SK-N-SH (cell line): Measurements from ENCODE around the gene C17orf114.
A peak's percentile ranks its signal among the peaks of the same experiment; 100 is the strongest.

ENCODE experiments used
- CTCF ChIA-PET: fragments of 300-600, 350-600 bp; formaldehyde crosslinking; extraction: SDS; loops from one replicate; lab custom pipeline; 2021; lab: Yijun Ruan, JAX
- POLR2A ChIA-PET: fragments of 350-600 bp; sonication (Branson Sonifier 250); formaldehyde crosslinking; extraction: SDS; loops from one replicate; lab custom pipeline; 2020; ENCODE audit warnings: antibody characterized with exemption, inconsistent platforms; lab: Yijun Ruan, JAX
- DNase-seq: peaks from one replicate; pipeline ENCODE4 v3.0.0; 2012
- H2AFZ ChIP-seq: fragments of 200-600 bp; sonication (generic); 2 replicates; pipeline ENCODE4 v1.8.1; 2016; ENCODE audit warnings: antibody characterized with exemption, mild to moderate bottlenecking, low read depth
- H3F3A ChIP-seq: fragments of 200-600 bp; sonication (generic); replicated peaks from 2 replicates; pipeline ENCODE3; 2016; ENCODE audit warnings: antibody characterized with exemption, mild to moderate bottlenecking; ENCODE audit not compliant: insufficient read depth
- H3K27ac ChIP-seq, 2 experiments: fragments of 200-500 bp in 1 of 2; fragments of 200-600 bp in 1 of 2; sonication (Bioruptor generic) in 1 of 2; sonication (generic), shearing (Covaris generic) in 1 of 2; 2 replicates each; pipeline versions ENCODE4 v1.5.1 to v1.6.1; 2014 to 2016; ENCODE audit warnings: low read depth in 2 of 2, inconsistent platforms in 1 of 2, low read length in 1 of 2, mild to moderate bottlenecking in 1 of 2, mixed read lengths in 1 of 2
- H3K27me3 ChIP-seq: fragments of 200-600 bp; sonication (generic), shearing (Covaris generic); 2 replicates; pipeline ENCODE4 v1.6.1; 2016; ENCODE audit warnings: mixed run types; ENCODE audit not compliant: insufficient read depth
- H3K36me3 ChIP-seq, 2 experiments: fragments of 200-500 bp in 1 of 2; fragments of 200-600 bp in 1 of 2; sonication (Bioruptor generic) in 1 of 2; sonication (generic) in 1 of 2; replicated peaks in 1 of 2; 2 replicates each; pipeline versions ENCODE3 to v1.5.1; 2014 to 2016; ENCODE audit warnings: low read length in 1 of 2, mild to moderate bottlenecking in 1 of 2; ENCODE audit not compliant: insufficient read depth in 2 of 2, control insufficient read depth in 1 of 2
- H3K4me1 ChIP-seq, 2 experiments: fragments of 200-500 bp in 1 of 2; fragments of 200-600 bp in 1 of 2; sonication (Bioruptor generic) in 1 of 2; sonication (generic), shearing (Covaris generic) in 1 of 2; 2 replicates each; pipeline versions ENCODE4 v1.5.1 to v1.6.1; 2014 to 2016; ENCODE audit warnings: low read depth in 1 of 2, low read length in 1 of 2, mixed run types in 1 of 2; ENCODE audit not compliant: insufficient read depth in 2 of 2, control insufficient read depth in 1 of 2
- H3K4me2 ChIP-seq: fragments of 200-600 bp; sonication (generic), shearing (Covaris generic); 2 replicates; pipeline ENCODE4 v1.6.1; 2017; ENCODE audit warnings: mixed run types
- H3K4me3 ChIP-seq, 2 experiments: fragments of 200-500 bp in 1 of 2; fragments of 200-600 bp in 1 of 2; sonication (Bioruptor generic) in 1 of 2; sonication (generic), shearing (Covaris generic) in 1 of 2; 2 replicates each; pipeline versions ENCODE4 v1.5.1 to v1.8.1; 2014 to 2016; ENCODE audit warnings: low read depth in 2 of 2, inconsistent platforms in 1 of 2, low read length in 1 of 2, mild to moderate bottlenecking in 1 of 2, mixed read lengths in 1 of 2, moderate library complexity in 1 of 2
- H3K79me2 ChIP-seq: fragments of 200-600 bp; sonication (generic); 2 replicates; pipeline ENCODE4 v1.8.1; 2017; ENCODE audit warnings: mild to moderate bottlenecking; ENCODE audit not compliant: insufficient read depth
- H3K9ac ChIP-seq: fragments of 200-600 bp; sonication (generic); 2 replicates; pipeline ENCODE4 v1.6.1; 2017; ENCODE audit warnings: mixed run types
- H3K9me2 ChIP-seq: fragments of 200-600 bp; sonication (generic); 2 replicates; pipeline ENCODE4 v1.6.1; 2017; ENCODE audit warnings: mixed run types
- H3K9me3 ChIP-seq: fragments of 200-600 bp; sonication (generic); 2 replicates; pipeline ENCODE4 v1.6.1; 2017; ENCODE audit warnings: mixed run types, mild to moderate bottlenecking, moderate library complexity
- H4K20me1 ChIP-seq: fragments of 200-600 bp; sonication (generic); 2 replicates; pipeline ENCODE4 v1.6.1; 2017; ENCODE audit warnings: mild to moderate bottlenecking, mixed run types; ENCODE audit not compliant: insufficient read depth
- CHD2 ChIP-seq: fragments of 150-350 bp; IDR thresholded peaks from 2 replicates; pipeline ENCODE4 v1.6.1; 2018; ENCODE audit warnings: low read length; ENCODE audit not compliant: partially characterized antibody
- GATA2 ChIP-seq: sonication (generic); formaldehyde crosslinking; IDR thresholded peaks from 2 replicates; pipeline ENCODE4 v1.5.0; 2020; ENCODE audit warnings: mild to moderate bottlenecking, missing genetic modification reagents
- MAX ChIP-seq: IDR thresholded peaks from 2 replicates; pipeline ENCODE4 v1.4.0; 2012; ENCODE audit warnings: low read depth
- MXI1 ChIP-seq: IDR thresholded peaks from 2 replicates; pipeline ENCODE4 v1.6.1; 2012; ENCODE audit warnings: mild to moderate bottlenecking, low read depth, low read length, improper control_type of control experiment
- NFIC ChIP-seq: IDR thresholded peaks from 2 replicates; pipeline ENCODE4 v1.4.0; 2012; ENCODE audit warnings: borderline replicate concordance
- NRF1 ChIP-seq: IDR thresholded peaks from 2 replicates; pipeline ENCODE4 v1.6.1; 2012; ENCODE audit warnings: low read depth, mild to moderate bottlenecking, low read length
- POLR2AphosphoS5 ChIP-seq: IDR thresholded peaks from 2 replicates; pipeline ENCODE4 v1.6.1; 2012; ENCODE audit warnings: low read depth, low read length
- RFX5 ChIP-seq: IDR thresholded peaks from 2 replicates; pipeline ENCODE4 v1.6.1; 2012; ENCODE audit warnings: mild to moderate bottlenecking, improper control_type of control experiment, low read length
- TAF1 ChIP-seq: IDR thresholded peaks from 2 replicates; pipeline ENCODE4 v1.6.1; 2012; ENCODE audit warnings: low read depth, mild to moderate bottlenecking, low read length, moderate library complexity, borderline replicate concordance
- TCF12 ChIP-seq: IDR thresholded peaks from 2 replicates; pipeline ENCODE4 v1.4.0; 2012
- WGBS: methylation state at CpG from one replicate; pipeline ENCODE4 v1.1.6; 2017; ENCODE audit warnings: low lambda C conversion rate; 5-methylcytosine and 5-hydroxymethylcytosine counted together
- TF ChIP-seq, protein P1 (sequence below): IDR thresholded peaks from 2 replicates; pipeline ENCODE4 v1.4.0; 2012; ENCODE audit warnings: low read depth, borderline replicate concordance
- TF ChIP-seq, protein P2 (sequence below): IDR thresholded peaks from 2 replicates; pipeline ENCODE4 v1.6.1; 2012; ENCODE audit warnings: mild to moderate bottlenecking, low read depth, low read length, moderate library complexity
- TF ChIP-seq, protein P3 (sequence below): fragments of 150-350 bp; IDR thresholded peaks from 2 replicates; pipeline ENCODE4 v1.6.1; 2017; ENCODE audit warnings: antibody characterized with exemption, low read length, low read depth, borderline replicate concordance
- TF ChIP-seq, protein P4 (sequence below): fragments of 150-350 bp; IDR thresholded peaks from 2 replicates; pipeline ENCODE4 v1.6.1; 2016; ENCODE audit warnings: mild to moderate bottlenecking, low read depth, low read length

The C17orf114 gene

GRCh38 chr17:4807605-4808377 lies 5.7 kb upstream of the C17orf114 start (continued):
- TF ChIP-seq, protein P1, sequence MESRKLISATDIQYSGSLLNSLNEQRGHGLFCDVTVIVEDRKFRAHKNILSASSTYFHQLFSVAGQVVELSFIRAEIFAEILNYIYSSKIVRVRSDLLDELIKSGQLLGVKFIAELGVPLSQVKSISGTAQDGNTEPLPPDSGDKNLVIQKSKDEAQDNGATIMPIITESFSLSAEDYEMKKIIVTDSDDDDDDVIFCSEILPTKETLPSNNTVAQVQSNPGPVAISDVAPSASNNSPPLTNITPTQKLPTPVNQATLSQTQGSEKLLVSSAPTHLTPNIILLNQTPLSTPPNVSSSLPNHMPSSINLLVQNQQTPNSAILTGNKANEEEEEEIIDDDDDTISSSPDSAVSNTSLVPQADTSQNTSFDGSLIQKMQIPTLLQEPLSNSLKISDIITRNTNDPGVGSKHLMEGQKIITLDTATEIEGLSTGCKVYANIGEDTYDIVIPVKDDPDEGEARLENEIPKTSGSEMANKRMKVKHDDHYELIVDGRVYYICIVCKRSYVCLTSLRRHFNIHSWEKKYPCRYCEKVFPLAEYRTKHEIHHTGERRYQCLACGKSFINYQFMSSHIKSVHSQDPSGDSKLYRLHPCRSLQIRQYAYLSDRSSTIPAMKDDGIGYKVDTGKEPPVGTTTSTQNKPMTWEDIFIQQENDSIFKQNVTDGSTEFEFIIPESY, result no peak
- TF ChIP-seq RFX5, result no peak
- no peak for TF ChIP-seq MAX
- TF ChIP-seq NRF1, result no peak
- TF ChIP-seq TAF1, result no peak
- no peak for TF ChIP-seq NFIC
- TF ChIP-seq TCF12, result no peak

GRCh38 chr17:4806777-4807604 lies 4.9 kb upstream of the C17orf114 start, which contains the start of gene PLD2:
Gene PLD2, plus strand, starts transcription at chr17:4807152. Its CDS starts 621 bp downstream, at chr17:4807773.
- TF ChIP-seq, protein P2, sequence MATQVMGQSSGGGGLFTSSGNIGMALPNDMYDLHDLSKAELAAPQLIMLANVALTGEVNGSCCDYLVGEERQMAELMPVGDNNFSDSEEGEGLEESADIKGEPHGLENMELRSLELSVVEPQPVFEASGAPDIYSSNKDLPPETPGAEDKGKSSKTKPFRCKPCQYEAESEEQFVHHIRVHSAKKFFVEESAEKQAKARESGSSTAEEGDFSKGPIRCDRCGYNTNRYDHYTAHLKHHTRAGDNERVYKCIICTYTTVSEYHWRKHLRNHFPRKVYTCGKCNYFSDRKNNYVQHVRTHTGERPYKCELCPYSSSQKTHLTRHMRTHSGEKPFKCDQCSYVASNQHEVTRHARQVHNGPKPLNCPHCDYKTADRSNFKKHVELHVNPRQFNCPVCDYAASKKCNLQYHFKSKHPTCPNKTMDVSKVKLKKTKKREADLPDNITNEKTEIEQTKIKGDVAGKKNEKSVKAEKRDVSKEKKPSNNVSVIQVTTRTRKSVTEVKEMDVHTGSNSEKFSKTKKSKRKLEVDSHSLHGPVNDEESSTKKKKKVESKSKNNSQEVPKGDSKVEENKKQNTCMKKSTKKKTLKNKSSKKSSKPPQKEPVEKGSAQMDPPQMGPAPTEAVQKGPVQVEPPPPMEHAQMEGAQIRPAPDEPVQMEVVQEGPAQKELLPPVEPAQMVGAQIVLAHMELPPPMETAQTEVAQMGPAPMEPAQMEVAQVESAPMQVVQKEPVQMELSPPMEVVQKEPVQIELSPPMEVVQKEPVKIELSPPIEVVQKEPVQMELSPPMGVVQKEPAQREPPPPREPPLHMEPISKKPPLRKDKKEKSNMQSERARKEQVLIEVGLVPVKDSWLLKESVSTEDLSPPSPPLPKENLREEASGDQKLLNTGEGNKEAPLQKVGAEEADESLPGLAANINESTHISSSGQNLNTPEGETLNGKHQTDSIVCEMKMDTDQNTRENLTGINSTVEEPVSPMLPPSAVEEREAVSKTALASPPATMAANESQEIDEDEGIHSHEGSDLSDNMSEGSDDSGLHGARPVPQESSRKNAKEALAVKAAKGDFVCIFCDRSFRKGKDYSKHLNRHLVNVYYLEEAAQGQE, result no peak
- no peak for TF ChIP-seq GATA2 (CRISPR knock-in tag)
- 0 out of 2 replicates have a peak, but pooled peaks have one; percentile 36 for TF ChIP-seq MXI1
- peak; percentile 8; the same call in 1 of the 2 replicates for TF ChIP-seq NFIC
- TF ChIP-seq, protein P1, result peak; percentile 74; the same call in 1 of the 2 replicates
- peak; percentile 67 for TF ChIP-seq POLR2AphosphoS5
- TF ChIP-seq, protein P3, sequence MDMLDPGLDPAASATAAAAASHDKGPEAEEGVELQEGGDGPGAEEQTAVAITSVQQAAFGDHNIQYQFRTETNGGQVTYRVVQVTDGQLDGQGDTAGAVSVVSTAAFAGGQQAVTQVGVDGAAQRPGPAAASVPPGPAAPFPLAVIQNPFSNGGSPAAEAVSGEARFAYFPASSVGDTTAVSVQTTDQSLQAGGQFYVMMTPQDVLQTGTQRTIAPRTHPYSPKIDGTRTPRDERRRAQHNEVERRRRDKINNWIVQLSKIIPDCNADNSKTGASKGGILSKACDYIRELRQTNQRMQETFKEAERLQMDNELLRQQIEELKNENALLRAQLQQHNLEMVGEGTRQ, result no peak
- TF ChIP-seq, protein P4, sequence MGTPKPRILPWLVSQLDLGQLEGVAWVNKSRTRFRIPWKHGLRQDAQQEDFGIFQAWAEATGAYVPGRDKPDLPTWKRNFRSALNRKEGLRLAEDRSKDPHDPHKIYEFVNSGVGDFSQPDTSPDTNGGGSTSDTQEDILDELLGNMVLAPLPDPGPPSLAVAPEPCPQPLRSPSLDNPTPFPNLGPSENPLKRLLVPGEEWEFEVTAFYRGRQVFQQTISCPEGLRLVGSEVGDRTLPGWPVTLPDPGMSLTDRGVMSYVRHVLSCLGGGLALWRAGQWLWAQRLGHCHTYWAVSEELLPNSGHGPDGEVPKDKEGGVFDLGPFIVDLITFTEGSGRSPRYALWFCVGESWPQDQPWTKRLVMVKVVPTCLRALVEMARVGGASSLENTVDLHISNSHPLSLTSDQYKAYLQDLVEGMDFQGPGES, result no peak
- TF ChIP-seq CHD2, result peak; percentile 95
- 0% methylated on average over 5 of the region's 106 CpGs for whole genome bisulfite sequencing
- POLR2A ChIA-PET, result interaction anchor here (1.0 to 1.6 kb wide), 4 partner anchors 11 to 17 kb away, joined by 4 to 11 read pairs (median 8); partner anchors contain the start of gene PSMB6
- H3K79me2 ChIP-seq, result peaks cover 17% of the 10 kb centered on the region; the same call in 1 of the 2 replicates
- peak within 1 kb of the TSS; percentile 93 for H3K4me2 ChIP-seq
- peak within 1 kb of the TSS; percentile 84 for H3K9ac ChIP-seq
- no peaks in the 10 kb centered on the region for H4K20me1 ChIP-seq
- peak within 1 kb of the TSS; percentile 63 to 92 for H3K4me3 ChIP-seq
- no peaks in the 10 kb centered on the region for H3K9me3 ChIP-seq
- CTCF ChIA-PET, result interaction anchor here (0.9 to 2.0 kb wide), 7 partner anchors 9 to 102 kb away, joined by 3 to 10 read pairs (median 4); no protein-coding TSS in a partner anchor
- H3K27me3 ChIP-seq, result no peaks in the 10 kb centered on the region
- peak within 1 kb of the TSS; percentile 97 for H2AFZ ChIP-seq
- no peaks in the 10 kb centered on the region for H3F3A ChIP-seq
- no peaks in the 10 kb centered on the region for H3K9me2 ChIP-seq
- peak within 1 kb of the TSS in 1 of 2 experiments; percentile 41; a peak in 2 of 4 replicates for H3K27ac ChIP-seq
- peaks cover 0 to 8% of the 10 kb centered on the region in 2 experiments; a peak in 1 of 4 replicates for H3K4me1 ChIP-seq
- H3K36me3 ChIP-seq, result peaks cover 5 to 6% of the 10 kb centered on the region in 2 experiments
- DNase-seq, result peak; percentile 100
